T-helper 2 cell (primary cell): ENCODE measurements around the gene SLC4A2.
A peak's percentile ranks its signal among the peaks of the same experiment; 100 is the strongest.

Source experiments
- DNase-seq, 5 experiments: peaks; one replicate each; pipeline versions ENCODE4 v3.0.0 to v3.0.0-alpha.2; 2012 to 2022

The SLC4A2 gene

DNA sequence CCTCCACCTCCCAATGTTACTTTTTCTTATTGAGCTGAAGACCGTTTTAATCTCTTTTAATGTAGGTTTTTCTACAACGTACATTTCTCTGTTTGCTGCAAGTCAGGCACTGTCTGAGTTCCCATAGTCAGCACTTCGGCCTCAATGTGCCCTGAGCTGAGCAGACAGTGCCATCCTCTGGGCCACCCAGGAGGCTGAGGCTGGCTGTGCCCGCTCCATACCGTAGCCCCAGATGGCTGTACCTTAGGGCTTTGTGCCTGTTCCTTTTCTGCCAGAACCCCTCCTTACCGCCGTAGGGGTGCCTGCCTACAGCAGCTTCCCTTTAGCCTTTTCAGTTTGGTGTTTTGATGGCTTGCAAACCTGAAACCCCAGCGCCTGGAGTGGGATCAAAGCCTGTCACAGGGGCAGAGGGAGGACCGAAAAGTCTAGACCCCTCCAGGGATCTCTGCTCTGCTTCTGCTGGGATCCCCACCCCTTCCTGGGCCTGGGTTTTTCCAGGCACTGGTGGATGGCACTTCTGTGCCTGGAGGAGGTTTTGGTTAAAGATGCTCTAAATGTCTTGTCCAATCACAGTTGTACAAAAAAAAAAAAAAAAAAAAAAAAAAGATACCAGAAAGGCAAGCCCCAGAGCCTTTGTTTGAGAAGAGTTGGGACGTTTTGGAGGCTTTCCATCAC is 35.9 kb downstream of the SLC4A2 start:
- no peak for DNase-seq

DNA sequence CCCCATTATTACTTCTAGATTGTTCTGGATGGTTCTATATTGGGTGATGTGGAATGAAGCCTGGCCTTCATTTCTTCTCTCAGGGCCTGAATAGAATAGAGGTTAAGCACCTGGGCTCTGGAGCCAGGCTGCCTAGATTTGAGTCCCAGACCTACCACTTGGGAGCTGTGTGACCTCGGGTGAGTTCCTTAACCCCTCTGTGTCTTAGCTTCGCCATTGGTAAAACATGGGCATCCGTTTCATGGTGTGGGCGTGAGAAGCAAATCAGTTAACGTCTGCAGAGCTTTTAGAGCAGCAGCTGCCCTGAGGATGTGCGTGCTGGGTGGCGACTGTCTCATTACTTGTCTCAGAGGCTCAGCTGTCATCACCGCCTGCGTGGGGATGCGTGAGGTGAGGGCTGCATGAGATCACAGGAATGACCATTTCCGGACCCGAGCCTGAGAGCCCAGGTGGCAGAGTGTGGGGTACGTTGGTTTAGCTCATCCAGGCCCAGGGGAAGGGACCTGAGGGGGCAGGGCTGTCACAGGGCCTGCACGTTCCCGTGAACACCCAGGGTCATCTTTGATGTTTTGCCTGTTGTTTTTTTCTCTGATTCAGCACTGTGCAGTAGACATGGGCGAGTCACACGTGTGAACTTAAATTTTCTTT is 36.6 kb downstream of the SLC4A2 start:
- DNase-seq: peak in 1 of 5 experiments; percentile 24

DNA sequence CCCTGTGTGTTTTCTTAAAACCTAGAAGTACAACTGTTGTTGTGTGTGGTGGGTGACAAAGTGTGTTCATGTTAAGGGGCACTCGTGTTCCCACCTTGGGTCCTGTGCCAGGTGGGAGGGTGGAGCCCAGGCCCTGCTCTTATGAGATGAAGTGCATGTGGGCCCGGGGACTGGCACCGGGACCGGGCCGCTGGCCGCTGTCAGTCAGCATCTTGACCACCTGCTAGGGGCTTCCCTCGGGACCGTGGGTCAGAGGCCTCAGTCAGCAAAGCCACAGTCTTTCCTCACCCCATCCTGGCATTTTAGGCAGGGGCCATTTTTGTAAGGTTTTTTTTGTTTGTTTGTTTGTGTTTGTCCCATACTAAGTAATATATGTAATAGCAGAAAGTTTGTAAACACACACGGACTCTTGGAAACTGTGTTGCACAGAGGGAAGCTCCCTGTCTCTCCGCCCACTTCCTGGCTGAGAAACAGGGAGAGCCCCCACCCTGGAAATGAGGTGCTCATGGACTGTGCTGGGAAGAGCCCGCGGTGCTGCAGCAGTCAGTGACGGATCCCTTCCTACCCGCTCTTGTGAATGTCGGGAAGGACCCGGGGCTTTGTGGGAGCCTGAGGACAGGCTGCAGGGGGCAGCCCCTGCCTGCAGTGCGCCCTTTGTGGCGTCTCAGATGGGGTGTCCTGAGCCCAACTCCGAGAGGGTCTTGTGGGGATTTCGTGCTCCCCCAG is 40.3 kb downstream of the SLC4A2 start:
- no peak for DNase-seq

DNA sequence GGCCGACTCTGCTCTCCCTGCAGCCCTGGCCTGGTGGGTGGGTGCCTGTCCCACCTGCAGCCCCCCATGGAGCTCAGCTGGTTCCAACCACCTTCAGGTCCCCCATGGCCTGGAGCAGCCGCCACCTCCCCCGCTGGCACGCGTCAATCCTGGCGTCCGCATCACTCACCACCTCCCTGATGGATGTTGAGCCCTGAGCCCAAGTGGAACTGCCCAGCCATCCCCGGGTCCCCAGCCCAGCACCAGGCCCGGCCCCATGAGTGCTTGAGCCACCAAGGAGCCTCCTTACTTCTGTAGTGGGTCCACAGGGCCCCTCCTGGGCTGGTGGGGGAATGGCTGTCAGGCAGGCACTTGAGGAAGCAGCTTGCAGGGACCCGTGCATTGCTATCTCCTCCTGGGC is 41.5 kb downstream of the SLC4A2 start:
- DNase-seq: no peak

DNA sequence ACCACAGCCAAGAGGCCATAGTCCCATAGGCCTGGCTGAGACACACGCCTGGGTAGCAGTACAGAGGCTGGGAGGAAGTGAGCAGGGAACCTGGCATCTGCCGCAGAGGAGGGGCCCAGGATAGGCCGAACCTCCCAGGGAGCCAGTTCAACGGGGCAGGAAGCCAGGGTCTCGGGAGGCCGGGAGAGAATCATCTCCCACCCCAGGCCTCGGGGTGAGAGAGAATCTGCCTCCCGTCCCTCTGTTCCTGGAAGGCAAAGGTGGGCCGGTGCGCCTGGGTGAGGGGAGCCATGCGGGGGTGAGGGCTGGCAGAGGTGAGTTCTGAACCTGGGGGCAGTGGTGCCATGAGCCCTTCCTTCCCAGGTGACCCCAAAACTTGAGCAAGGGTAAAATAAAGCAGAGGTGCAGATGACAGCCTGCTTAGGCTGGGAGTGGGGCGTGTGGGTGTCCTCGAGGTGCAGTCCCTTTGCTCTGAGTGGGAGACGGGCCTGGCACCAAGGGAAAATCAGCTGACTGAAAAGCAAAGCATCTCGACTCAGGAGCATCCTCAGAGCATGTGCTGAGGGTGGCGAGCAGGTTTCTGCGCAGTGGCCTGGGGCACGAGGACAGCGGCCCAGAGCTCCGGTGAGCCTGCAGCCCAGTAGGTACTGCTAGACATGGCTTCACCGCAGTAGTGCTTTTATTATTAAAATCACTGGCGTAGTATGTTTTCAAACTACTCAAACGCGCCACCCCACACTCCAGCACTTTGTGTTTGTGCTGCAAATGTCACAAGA is 42.4 kb downstream of the SLC4A2 start:
- DNase-seq: no peak

DNA sequence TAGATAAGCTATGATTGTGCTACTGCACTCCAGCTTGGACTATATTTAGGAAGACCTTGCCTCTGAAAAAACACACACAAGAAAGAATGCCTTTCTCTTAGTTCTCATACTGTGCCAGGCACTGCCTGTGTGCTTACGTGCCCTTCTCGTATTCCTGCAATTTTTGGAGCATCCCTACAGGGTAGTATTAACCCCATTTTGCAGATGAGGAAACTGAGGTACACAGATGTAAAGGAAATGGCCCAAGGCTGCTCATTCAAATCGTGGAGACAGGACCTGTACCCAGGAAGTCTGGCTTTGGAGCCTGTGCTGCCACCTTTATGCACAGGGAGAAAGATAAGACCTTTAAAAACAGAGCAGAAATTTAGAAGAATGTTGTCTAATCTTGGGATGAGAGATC is 43.6 kb downstream of the SLC4A2 start:
- DNase-seq: no peak

DNA sequence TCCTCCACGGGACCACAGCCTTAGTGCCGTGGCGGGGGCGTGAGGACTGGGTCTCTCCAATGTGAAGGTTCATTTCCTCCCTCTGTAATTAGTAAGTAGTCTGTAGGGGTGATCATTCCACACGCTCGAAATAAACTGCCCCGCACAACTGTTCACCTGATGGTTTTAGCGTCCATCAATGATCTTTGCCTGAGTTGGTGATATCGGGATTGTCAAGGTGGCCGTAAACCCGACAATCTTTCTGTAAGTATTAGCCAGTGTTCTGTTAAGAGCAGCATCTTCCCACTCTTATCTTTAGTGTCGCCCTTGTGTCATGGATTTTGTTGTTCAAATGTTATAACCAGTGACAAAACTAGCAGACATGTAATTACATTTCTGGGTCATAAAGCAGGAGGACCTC is 44.6 kb downstream of the SLC4A2 start:
- DNase-seq: no peak

DNA sequence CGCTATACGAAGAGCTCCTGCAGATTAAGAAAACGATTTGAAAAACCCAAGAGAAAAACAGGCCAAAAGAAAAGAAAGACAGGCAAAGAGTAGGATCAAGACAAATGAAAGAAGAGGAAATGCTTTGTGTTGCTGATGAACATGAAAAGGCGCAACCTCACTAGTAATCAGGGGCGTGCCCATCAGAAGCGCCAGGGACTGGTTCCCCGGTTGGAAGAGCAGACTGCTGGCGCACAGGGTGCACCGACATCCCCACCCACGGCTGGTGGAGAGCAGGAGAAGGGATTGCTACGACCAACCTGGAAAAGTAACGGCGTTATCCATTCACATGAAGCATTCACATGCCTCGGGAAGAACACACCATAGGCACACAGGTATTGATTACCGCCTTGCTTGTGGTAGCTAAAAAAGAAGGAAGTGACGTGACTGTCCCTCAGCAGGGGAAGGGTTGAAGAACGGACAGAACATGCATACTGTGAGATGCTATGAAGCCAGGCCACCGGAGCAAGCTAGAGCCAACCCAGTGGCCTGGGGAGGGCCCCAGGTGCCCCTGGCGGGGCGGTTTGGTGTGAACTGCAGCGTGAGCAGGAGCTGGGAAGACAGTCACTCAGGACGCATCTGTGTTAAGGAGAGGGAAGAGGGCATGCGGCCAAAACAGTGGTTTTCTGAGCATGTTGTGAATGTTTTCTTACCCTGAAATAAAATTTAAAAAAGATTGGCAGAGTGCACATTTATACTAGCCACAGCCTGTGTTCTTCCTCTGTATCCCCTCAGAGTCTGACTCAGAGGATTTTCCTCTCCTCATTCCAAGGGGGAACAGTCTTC is 45.2 kb downstream of the SLC4A2 start:
- DNase-seq: no peak

DNA sequence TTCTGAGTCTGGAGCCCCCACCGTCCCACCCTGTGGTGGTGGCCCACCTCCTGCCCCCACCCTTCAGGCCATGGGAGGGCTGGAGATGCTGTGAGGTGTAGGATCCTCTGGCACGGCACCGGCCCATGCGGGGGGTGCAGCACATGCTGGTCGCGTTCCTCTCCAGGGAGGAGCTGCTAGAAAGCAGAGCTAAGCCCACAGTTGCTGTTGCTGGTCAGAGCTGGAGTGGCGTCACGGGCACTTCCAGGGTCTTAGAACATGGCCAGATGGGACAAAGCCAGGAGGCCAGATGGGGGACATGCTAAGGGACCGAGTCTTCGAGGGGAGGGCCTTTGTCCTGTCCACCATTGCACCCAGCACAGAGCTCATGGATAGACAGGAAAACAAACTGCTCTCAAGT is 48.5 kb downstream of the SLC4A2 start:
- no peak for DNase-seq

DNA sequence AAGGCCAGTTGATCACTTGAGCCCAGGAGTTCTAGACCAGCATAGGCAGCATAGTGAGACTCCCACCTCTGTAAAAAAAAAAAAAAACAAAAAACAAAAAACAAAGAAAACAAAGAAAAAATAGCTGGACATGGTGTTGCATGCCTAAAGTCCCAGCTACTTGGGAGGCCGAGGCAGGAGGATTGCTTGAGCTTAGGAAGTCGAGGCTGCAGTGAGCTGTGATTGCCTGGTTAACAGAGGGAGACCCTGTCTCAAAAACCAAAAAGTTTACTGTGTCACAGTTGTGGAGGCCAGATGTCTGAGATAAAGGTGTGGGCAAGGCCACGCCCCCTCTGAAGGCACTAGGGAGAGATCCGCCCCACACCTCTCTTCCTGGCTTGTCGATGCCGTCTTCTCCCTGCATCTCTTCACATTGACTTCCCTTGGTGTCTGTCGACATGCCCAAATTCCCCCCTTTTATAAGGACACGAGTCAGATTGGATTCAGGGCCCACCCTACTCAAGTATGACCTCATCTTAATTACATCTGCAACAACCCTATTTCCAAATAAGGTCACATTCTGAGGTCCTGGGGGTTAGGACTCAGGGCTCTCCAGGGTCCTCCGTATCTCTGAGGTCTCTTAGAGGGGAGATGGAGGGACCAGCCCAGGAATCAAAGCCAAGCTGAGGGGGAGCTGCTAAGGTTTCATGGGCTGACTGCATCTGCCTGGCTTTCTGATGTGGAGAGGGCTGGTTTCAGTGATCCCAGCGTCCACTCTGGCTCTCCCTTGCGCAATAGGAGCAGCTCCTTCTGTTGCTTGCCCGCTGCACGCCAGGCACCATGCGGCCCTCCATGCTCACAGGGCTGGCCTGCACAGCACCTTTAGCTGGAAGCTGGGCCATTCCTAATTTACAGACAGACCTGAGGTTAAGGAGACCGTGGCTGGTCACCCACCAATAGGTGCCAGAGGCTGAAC is 50.0 kb downstream of the SLC4A2 start:
- DNase-seq: no peak

DNA sequence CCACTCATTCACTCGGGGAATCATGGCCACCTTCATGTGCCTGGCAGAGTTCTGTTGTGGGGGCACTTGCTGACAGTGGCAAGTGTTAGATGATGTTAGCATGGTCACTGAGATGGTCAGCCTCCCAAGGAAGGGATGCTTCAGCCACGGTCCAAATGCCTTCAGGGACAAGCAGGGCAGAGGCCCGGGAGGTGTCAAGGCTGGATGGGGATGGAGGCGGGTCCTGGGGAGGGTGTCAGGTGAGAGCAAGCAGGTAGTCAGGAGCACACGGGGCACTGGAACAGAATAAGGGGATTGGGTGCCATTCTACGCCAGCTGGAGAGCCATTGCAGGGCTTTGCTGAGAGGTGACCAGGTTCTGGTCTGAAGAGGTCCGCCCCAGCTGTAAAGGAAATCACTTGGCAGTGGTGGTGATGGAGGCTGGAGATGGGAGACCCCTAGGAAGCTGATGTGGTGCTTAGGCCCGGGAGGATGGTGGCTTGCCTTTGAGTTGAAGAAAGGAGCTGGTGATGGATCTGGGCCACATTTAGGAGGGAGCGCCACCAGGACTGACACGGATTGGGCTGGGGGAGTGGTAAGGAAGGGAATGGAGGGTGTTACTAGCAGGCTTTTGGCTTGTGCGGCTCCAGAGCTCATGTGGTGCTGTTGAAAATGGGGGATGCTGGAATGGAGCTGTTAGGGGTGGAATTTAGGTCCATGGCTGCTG is 51.0 kb downstream of the SLC4A2 start:
- no peak for DNase-seq

DNA sequence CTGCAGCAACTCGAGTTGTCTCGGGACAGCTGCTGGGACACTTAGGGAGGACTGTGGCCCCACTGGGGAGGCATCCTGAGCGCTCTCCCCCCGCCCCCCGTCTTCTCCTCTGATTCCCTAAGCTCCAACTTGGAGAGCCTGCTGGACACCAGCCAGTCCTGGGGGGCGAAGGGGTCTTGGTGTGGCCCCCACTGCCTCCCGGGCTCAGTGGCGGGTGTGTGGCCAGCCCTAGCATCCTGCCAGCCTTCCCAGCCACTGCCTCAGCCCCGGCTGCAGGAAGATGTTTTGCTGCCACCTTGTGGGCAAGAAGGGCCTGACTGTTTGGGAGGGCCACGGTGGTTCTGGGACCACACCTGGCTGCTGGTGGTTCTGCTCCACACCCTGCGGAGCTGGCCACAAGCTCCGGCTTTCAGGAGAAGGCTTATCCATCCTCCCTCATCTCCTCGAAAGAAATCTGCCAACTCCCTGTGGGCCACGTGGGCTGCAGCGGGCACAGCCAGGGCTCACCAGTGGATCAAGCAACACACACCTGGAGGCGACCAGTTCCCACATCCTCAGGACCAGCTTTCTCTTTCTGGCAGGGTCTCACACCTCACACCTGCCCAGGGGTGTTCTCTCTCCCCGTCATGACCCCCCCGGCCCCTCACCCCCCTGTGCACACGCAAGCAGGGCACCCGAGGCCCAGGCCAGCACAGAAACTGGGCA is 51.7 kb downstream of the SLC4A2 start:
- DNase-seq: peak; percentile 41 to 65 (median 62)

DNA sequence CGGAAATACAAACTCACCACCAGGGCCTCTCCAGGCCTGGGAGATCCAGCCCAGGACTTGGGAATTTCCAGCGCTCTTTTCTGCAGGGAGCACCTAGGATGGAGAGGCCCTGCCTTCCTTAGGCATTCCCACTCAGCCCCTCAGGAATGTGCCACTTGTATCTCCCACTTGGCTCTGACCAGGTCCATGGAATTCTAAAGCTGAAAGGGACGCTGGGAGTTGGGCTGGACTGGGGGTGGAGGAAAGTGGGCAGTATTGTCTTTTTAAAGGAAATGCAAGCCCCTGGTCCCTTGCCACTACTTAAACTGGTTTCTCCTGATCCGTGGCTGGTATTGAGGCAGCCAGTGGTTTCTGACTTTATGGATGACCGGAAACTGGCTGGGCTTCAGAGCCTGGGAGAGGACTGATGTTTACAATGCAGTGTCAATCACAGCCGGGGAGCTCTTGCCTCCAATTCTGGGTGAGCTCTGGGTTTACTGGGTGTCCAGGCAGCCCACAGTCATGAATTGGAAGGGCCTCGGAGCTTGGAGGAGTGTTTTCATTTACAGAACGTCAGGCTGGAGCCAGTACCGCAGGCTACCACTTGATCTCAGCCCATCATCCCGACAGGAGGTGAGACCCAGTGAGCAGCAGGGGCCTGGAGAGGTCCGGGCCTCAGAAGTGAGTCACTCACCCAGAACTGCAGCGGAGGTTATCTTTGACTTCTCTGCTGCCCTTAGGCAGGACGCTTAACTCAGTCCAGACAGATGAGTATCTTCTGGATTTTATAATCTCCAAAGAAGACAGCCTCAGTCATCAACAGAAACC is 54.2 kb downstream of the SLC4A2 start:
- DNase-seq: no peak

DNA sequence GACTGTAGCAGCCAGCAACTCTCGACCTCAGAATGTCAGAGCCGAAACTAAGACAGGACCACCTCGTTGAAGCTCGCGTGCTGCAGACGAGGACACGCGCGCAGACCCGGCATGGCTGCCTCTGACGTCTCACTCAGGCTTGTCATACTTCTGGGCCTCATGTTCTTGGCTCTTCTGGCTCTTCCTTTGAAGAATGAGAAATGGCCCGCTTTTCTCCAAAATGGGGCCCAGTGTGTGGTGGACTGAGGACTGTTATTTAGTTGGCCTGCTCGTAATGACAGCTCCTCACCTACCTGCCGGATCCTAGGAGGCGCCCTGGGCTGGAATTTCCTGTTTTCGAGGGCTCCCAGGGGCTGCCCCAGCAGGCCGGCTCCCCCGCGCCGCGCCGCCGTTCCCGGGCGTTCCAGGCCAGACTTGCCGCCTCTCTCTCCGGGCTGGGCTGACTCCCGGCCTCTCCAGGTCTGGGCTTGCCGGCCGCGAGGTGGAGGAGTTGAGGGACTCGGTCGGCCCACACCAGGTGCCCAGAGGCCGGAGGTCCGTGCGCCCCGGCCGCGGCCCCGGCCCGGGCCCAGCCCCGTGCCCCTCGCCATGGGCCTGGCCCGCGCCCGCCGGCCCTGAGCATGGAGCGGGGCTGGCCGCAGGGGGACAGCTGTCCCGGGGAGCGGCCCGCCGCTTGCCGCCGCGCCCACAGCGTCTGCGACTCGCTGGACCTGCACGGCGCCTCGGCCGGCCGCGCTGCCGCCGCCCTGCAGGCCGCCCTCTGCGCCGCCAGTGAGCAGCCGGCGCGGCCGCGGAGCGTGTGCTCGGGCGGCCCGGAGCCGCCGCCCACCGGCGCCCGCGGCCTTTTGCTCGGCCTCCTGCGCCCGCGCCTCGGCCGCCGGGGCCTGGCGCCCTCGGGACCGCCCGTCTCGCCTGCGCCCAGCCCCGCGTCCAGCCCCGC is 55.0 kb downstream of the SLC4A2 start:
- no peak for DNase-seq

DNA sequence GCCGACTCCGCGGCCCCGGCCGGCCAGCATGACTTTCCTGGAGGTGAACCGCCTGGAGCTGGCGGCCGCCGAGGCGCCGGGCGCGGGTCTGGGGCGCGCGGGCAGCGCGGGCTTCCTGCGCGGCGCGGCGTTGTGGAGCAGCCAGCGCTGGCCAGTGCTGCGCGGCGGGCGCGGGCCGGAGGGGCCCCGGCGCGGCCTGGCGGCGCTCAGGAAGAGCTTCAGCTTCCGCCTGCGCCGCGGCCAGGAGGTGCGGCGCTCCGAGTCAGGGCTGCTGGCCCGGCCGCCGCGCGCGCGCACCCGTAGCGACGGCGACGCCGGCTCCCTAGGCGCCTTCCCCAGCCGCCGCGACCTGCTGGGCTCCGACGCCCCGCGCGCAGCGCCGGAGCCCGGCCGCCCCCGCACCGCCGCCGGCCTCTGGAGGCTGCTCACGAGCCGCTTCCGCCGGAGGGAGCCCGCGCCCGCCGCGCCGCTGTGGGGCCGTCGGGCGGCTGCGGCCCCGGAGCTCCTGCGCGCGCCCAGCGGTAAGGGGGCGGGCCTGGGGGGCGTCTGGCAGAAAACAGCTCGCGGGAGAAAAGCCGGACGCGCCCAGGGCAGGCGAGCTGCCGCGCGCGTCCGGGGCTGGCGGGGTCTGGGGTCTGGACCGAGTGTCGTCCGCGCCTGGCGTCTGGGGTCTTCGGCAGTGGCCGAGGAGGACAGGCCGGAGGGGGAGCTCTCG is 55.9 kb downstream of the SLC4A2 start:
- DNase-seq: peak in 3 of 5 experiments; percentile 11 to 59 (median 24)

DNA sequence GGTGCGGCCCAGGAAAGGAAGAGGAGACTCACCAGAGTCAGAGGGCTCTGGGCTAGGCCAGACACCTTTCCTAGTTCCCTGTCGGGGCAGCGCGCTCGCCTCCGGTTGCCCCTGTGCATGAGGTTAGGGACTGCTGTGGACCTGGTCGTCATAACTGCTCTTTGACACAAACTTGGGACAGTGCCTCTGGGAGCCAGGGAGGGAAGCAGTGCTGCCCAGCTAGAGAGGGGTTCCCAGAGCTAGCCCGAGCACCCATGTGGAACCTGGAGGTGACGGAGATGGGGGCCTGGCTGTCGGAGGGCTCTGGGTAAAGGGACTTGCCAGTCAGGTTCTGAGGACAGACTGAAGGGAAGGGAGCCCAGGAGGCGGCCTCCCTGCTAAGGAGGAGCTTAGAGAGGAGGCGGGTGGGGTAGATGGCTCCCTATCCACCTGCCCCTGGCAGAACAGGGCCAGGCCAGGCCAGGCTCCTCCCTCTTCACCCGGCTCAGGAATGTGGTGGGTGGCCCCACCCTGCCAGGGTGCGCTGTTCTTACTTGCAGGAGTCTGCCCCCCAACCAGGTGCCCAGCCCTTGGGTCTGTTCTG is 56.5 kb downstream of the SLC4A2 start:
- DNase-seq: no peak
